Measurements from ENCODE around the gene UMODL1.

The UMODL1 gene

GRCh38 chr21:42088658-42089057 lies 17.5 kb downstream of the UMODL1 start:
- no peaks in the 10 kb centered on the region for H3K4me1 ChIP-seq (ENCODE audit: control insufficient read depth, insufficient read depth, low read length)
- H3K27ac ChIP-seq (ENCODE audit: insufficient read depth, low read depth, low read length, poor library complexity, severe bottlenecking), result no peak overlapping the region

DNA sequence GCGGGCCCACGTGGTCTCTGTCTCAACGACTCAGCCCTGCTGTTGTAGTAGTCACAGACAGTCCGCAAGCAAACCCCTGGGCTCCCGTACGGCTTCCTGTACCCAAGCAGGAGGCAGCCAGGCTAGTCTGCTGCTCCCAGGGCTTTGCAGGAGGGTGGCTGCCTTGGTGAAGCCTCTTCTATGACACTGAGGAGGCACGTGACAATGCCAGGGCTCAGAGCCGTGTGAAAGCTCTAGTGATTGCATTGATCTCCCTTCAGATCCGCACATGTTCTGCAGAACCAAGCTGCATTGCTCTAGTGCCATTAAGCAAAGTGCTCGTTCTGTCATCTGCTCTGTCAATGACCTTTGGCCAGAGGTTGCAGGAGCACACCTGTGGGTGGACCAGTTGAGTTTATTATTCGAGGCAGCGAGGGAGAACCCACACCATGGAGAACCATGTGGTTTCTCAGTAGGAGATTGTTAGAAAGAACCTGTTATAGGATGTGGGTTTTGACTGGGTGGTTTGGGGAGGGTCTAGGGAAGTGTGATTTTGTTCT lies 18.0 kb downstream of the UMODL1 start:
- 92 to 93% methylated on average over 12 of the region's 12 CpGs for WGBS, 2 experiments
- H3K4me1 ChIP-seq (ENCODE audit: control insufficient read depth, insufficient read depth, low read length), result no peaks in the 10 kb centered on the region
- H3K4me3 ChIP-seq (ENCODE audit: insufficient read depth, low read depth, low read length), result no peak overlapping the region
- no peaks in the 10 kb centered on the region for H3K27me3 ChIP-seq (ENCODE audit: control insufficient read depth, insufficient read depth, low read length, poor library complexity, severe bottlenecking)
- no peaks in the 10 kb centered on the region for H3K36me3 ChIP-seq (ENCODE audit: control insufficient read depth, insufficient read depth, low read length)
- no peak overlapping the region for H3K27ac ChIP-seq (ENCODE audit: insufficient read depth, low read depth, low read length, poor library complexity, severe bottlenecking)
- no peaks in the 10 kb centered on the region for H3K9me3 ChIP-seq (ENCODE audit: control insufficient read depth, low read length)

More at GRCh38 chr21:42088658-42089057, 17.5 kb downstream of the UMODL1 start:
- no peaks in the 10 kb centered on the region for H3K9me3 ChIP-seq (ENCODE audit: control insufficient read depth, low read length)
- WGBS, 2 experiments, result 93% methylated on average over 5 of the region's 5 CpGs
- no peak overlapping the region for H3K4me3 ChIP-seq (ENCODE audit: insufficient read depth, low read depth, low read length)
- H3K27me3 ChIP-seq (ENCODE audit: control insufficient read depth, insufficient read depth, low read length, poor library complexity, severe bottlenecking), result no peaks in the 10 kb centered on the region
- no peaks in the 10 kb centered on the region for H3K36me3 ChIP-seq (ENCODE audit: control insufficient read depth, insufficient read depth, low read length)

GRCh38 chr21:42089665-42090310 lies 18.7 kb downstream of the UMODL1 start:
- Histone ChIP-seq H3K36me3 (ENCODE audit: control insufficient read depth, insufficient read depth, low read length) (no peaks in the 10 kb centered on the region), H3K4me3 (ENCODE audit: insufficient read depth, low read depth, low read length) (no peak overlapping the region), H3K27me3 (ENCODE audit: control insufficient read depth, insufficient read depth, low read length, poor library complexity, severe bottlenecking) (no peaks in the 10 kb centered on the region), H3K4me1 (ENCODE audit: control insufficient read depth, insufficient read depth, low read length) (no peaks in the 10 kb centered on the region), H3K9me3 (ENCODE audit: control insufficient read depth, low read length) (no peaks in the 10 kb centered on the region), H3K27ac (ENCODE audit: insufficient read depth, low read depth, low read length, poor library complexity, severe bottlenecking) (no peak overlapping the region)
- 94 to 96% methylated on average over 21 of the region's 21 CpGs for WGBS, 2 experiments

GRCh38 chr21:42091899-42092508 lies 20.9 kb downstream of the UMODL1 start:
- Histone ChIP-seq H3K36me3 (ENCODE audit: control insufficient read depth, insufficient read depth, low read length) (no peaks in the 10 kb centered on the region), H3K27ac (ENCODE audit: insufficient read depth, low read depth, low read length, poor library complexity, severe bottlenecking) (no peak overlapping the region), H3K27me3 (ENCODE audit: control insufficient read depth, insufficient read depth, low read length, poor library complexity, severe bottlenecking) (no peaks in the 10 kb centered on the region), H3K4me3 (ENCODE audit: insufficient read depth, low read depth, low read length) (no peak overlapping the region), H3K9me3 (ENCODE audit: control insufficient read depth, low read length) (no peaks in the 10 kb centered on the region), H3K4me1 (ENCODE audit: control insufficient read depth, insufficient read depth, low read length) (no peaks in the 10 kb centered on the region)
- WGBS, 2 experiments, result 24% methylated on average over 13 to 14 of the region's 14 CpGs

- Histone ChIP-seq H3K27me3 (ENCODE audit: control insufficient read depth, insufficient read depth, low read length, poor library complexity, severe bottlenecking) (no peaks in the 10 kb centered on the region), H3K4me1 (ENCODE audit: control insufficient read depth, insufficient read depth, low read length) (no peaks in the 10 kb centered on the region), H3K36me3 (ENCODE audit: control insufficient read depth, insufficient read depth, low read length) (no peaks in the 10 kb centered on the region), H3K4me3 (ENCODE audit: insufficient read depth, low read depth, low read length) (no peak overlapping the region), H3K27ac (ENCODE audit: insufficient read depth, low read depth, low read length, poor library complexity, severe bottlenecking) (no peak overlapping the region), H3K9me3 (ENCODE audit: control insufficient read depth, low read length) (no peaks in the 10 kb centered on the region)
- WGBS, 2 experiments, result 83 to 84% methylated on average over 8 of the region's 8 CpGs
These were observed 21.7 kb downstream of the UMODL1 start for GRCh38 chr21:42092771-42093170.

DNA sequence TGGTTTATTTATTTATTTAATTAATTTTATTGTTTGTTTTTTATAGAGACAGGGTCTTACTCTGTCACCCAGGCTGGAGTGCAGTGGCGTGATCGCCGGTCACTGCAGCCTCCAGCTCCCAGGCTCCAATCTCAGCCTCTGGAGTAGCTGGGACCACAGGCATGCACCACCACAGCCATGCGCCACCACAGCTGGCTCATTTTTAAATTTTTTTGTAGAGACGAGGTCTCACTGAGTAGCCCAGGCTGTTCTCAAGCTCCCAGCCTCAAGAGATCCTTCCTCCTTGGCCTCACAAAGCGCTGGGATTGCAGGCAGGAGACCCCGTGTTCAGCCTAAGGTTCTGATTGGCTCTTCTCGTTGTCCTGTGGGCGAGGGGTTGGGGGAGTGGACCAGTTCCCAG lies 22.1 kb downstream of the UMODL1 start:
- H3K4me3 ChIP-seq (ENCODE audit: insufficient read depth, low read depth, low read length), result no peak overlapping the region

DNA sequence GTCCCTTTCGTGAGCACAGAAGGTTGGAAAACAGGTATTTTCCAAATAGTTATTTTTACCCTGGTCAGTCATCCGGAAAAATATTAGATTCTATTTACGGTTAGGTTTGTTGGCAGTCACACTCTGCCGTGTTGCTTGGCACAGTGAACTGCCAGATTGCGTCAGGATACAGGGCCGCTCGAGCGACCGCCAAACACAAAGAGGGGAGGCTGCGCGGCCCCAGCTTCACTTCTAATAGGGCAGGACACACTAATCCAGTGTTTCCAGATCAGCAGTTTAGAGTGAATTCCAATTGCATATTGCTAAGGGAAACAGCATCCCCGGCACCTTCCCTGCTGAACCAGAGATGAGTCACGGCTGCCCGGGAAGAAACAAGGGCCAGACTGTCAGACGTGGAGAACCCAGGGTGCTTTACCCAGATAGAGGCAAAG lies 22.9 kb downstream of the UMODL1 start:
- Histone ChIP-seq H3K27ac (ENCODE audit: insufficient read depth, low read depth, low read length, poor library complexity, severe bottlenecking) (no peak overlapping the region), H3K4me1 (ENCODE audit: control insufficient read depth, insufficient read depth, low read length) (no peaks in the 10 kb centered on the region), H3K4me3 (ENCODE audit: insufficient read depth, low read depth, low read length) (no peak overlapping the region), H3K27me3 (ENCODE audit: control insufficient read depth, insufficient read depth, low read length, poor library complexity, severe bottlenecking) (no peaks in the 10 kb centered on the region), H3K9me3 (ENCODE audit: control insufficient read depth, low read length) (no peaks in the 10 kb centered on the region), H3K36me3 (ENCODE audit: control insufficient read depth, insufficient read depth, low read length) (no peaks in the 10 kb centered on the region)
- 95 to 96% methylated on average over 15 of the region's 15 CpGs for WGBS, 2 experiments

More for the DNA sequence above, 22.1 kb downstream of the UMODL1 start:
- Histone ChIP-seq H3K9me3 (ENCODE audit: control insufficient read depth, low read length) (no peaks in the 10 kb centered on the region), H3K27ac (ENCODE audit: insufficient read depth, low read depth, low read length, poor library complexity, severe bottlenecking) (no peak overlapping the region), H3K27me3 (ENCODE audit: control insufficient read depth, insufficient read depth, low read length, poor library complexity, severe bottlenecking) (no peaks in the 10 kb centered on the region), H3K4me1 (ENCODE audit: control insufficient read depth, insufficient read depth, low read length) (no peaks in the 10 kb centered on the region), H3K36me3 (ENCODE audit: control insufficient read depth, insufficient read depth, low read length) (no peaks in the 10 kb centered on the region)
- 93 to 94% methylated on average over 9 of the region's 9 CpGs for WGBS, 2 experiments

GRCh38 chr21:42094811-42095210 lies 23.7 kb downstream of the UMODL1 start:
- Histone ChIP-seq H3K36me3 (ENCODE audit: control insufficient read depth, insufficient read depth, low read length) (no peaks in the 10 kb centered on the region), H3K9me3 (ENCODE audit: control insufficient read depth, low read length) (no peaks in the 10 kb centered on the region), H3K4me1 (ENCODE audit: control insufficient read depth, insufficient read depth, low read length) (no peaks in the 10 kb centered on the region), H3K27me3 (ENCODE audit: control insufficient read depth, insufficient read depth, low read length, poor library complexity, severe bottlenecking) (no peaks in the 10 kb centered on the region), H3K4me3 (ENCODE audit: insufficient read depth, low read depth, low read length) (no peak overlapping the region), H3K27ac (ENCODE audit: insufficient read depth, low read depth, low read length, poor library complexity, severe bottlenecking) (no peak overlapping the region)
- WGBS, 2 experiments, result 93 to 97% methylated on average over 6 of the region's 6 CpGs

DNA sequence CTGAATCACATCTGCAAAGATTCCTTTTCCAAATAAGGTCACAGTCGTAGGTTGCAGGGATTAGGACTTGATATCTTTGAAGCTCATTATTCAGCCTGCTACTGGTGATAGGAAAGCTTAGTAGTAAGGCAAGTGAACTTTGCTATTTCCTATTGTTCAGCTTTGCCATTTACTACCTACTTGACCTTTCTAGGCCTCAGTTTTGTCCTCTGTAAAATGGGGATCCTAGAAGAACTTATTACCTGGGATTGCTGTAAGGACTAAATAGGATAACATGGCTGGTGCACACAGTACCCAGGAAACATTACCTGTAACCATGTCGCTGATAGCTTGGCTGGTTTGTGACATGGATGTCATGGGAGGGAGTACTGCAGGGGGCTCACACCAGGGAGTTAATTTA lies 24.5 kb downstream of the UMODL1 start:
- WGBS, 2 experiments, result 95 to 96% methylated on average over 2 of the region's 2 CpGs
- no peaks in the 10 kb centered on the region for H3K9me3 ChIP-seq (ENCODE audit: control insufficient read depth, low read length)
- H3K27ac ChIP-seq (ENCODE audit: insufficient read depth, low read depth, low read length, poor library complexity, severe bottlenecking), result no peak overlapping the region
- H3K4me3 ChIP-seq (ENCODE audit: insufficient read depth, low read depth, low read length), result no peak overlapping the region
- H3K36me3 ChIP-seq (ENCODE audit: control insufficient read depth, insufficient read depth, low read length), result no peaks in the 10 kb centered on the region
- no peaks in the 10 kb centered on the region for H3K4me1 ChIP-seq (ENCODE audit: control insufficient read depth, insufficient read depth, low read length)
- no peaks in the 10 kb centered on the region for H3K27me3 ChIP-seq (ENCODE audit: control insufficient read depth, insufficient read depth, low read length, poor library complexity, severe bottlenecking)

- Histone ChIP-seq H3K36me3 (ENCODE audit: control insufficient read depth, insufficient read depth, low read length) (no peaks in the 10 kb centered on the region), H3K4me3 (ENCODE audit: insufficient read depth, low read depth, low read length) (no peak overlapping the region), H3K27ac (ENCODE audit: insufficient read depth, low read depth, low read length, poor library complexity, severe bottlenecking) (no peak overlapping the region), H3K4me1 (ENCODE audit: control insufficient read depth, insufficient read depth, low read length) (no peaks in the 10 kb centered on the region), H3K9me3 (ENCODE audit: control insufficient read depth, low read length) (no peaks in the 10 kb centered on the region), H3K27me3 (ENCODE audit: control insufficient read depth, insufficient read depth, low read length, poor library complexity, severe bottlenecking) (no peaks in the 10 kb centered on the region)
- whole genome bisulfite sequencing, 2 experiments, result 92 to 94% methylated on average over 10 of the region's 10 CpGs
These were observed 25.4 kb downstream of the UMODL1 start for GRCh38 chr21:42096566-42096965.
